GM23338 (cell line): ENCODE results near the gene MRPL20. TPM values are rescaled to one million over a fixed set of nuclear protein-coding genes. Genes with fewer than 3 reads are reported as not detected.

Experiments used
- ATAC-seq: fragments of 200-7000 bp; cut with Tn5 transposase; 3 replicates; pipeline ENCODE4 v1.9.1; 2020
- DNase-seq: peaks from one replicate; pipeline ENCODE4 v3.0.0-alpha.2; 2015; ENCODE audit warnings: low spot score
- H2AFZ ChIP-seq: fragments of 200-600 bp; sonication (generic); 2 replicates; pipeline ENCODE4 v1.8.0; 2016; ENCODE audit warnings: antibody characterized with exemption, mild to moderate bottlenecking, moderate library complexity
- H3F3A ChIP-seq: fragments of 200-600 bp; sonication (generic); replicated peaks from 2 replicates; pipeline ENCODE4 v1.8.0; 2017; ENCODE audit warnings: antibody characterized with exemption, mixed run types, low read depth
- H3K27ac ChIP-seq: fragments of 200-600 bp; sonication (generic); 2 replicates; pipeline ENCODE4 v1.6.1; 2016; ENCODE audit warnings: low read depth
- H3K27me3 ChIP-seq: fragments of 200-600 bp; sonication (generic); 2 replicates; pipeline ENCODE4 v1.8.0; 2016; ENCODE audit warnings: mild to moderate bottlenecking, mixed run types, moderate library complexity; ENCODE audit not compliant: insufficient read depth
- H3K36me3 ChIP-seq: fragments of 200-600 bp; sonication (generic); 2 replicates; pipeline ENCODE4 v1.8.0; 2016; ENCODE audit warnings: mild to moderate bottlenecking; ENCODE audit not compliant: insufficient read depth
- H3K4me1 ChIP-seq: fragments of 200-600 bp; sonication (generic); 2 replicates; pipeline ENCODE4 v1.8.0; 2016; ENCODE audit warnings: mild to moderate bottlenecking, moderate library complexity; ENCODE audit not compliant: insufficient read depth
- H3K4me2 ChIP-seq: fragments of 200-600 bp; sonication (generic); 2 replicates; pipeline ENCODE4 v1.7.1; 2017; ENCODE audit warnings: mixed run types
- H3K4me3 ChIP-seq: fragments of 200-600 bp; sonication (generic); 2 replicates; pipeline ENCODE4 v1.6.1; 2016; ENCODE audit warnings: mixed run types
- H3K79me2 ChIP-seq: fragments of 200-600 bp; sonication (generic); replicated peaks from 2 replicates; pipeline ENCODE4 v1.8.0; 2017; ENCODE audit warnings: mild to moderate bottlenecking; ENCODE audit not compliant: insufficient read depth
- H3K9me2 ChIP-seq: fragments of 200-600 bp; sonication (generic); 2 replicates; pipeline ENCODE4 v1.8.0; 2017; ENCODE audit not compliant: insufficient read depth
- H4K20me1 ChIP-seq: fragments of 200-600 bp; sonication (generic); replicated peaks from 2 replicates; pipeline ENCODE4 v1.8.0; 2017; ENCODE audit warnings: mild to moderate bottlenecking; ENCODE audit not compliant: insufficient read depth
- H3K27ac Mint-ChIP-seq: 2 replicates; pipeline ENCODE4 v1.8.0; 2020; ENCODE audit warnings: inconsistent platforms, mild to moderate bottlenecking, moderate library complexity, mixed read lengths
- H3K27me3 Mint-ChIP-seq: 3 replicates; pipeline ENCODE4 v1.8.0; 2022; ENCODE audit warnings: low read depth, mild to moderate bottlenecking, moderate library complexity, mixed read lengths, inconsistent platforms; ENCODE audit not compliant: insufficient read depth, poor library complexity
- H3K36me3 Mint-ChIP-seq: 3 replicates; pipeline ENCODE4 v1.8.0; 2021; ENCODE audit warnings: low read depth, mild to moderate bottlenecking, inconsistent platforms, moderate library complexity, mixed read lengths
- H3K4me1 Mint-ChIP-seq: 3 replicates; pipeline ENCODE4 v1.8.0; 2020; ENCODE audit warnings: mild to moderate bottlenecking, inconsistent platforms, mixed read lengths
- H3K4me3 Mint-ChIP-seq: 3 replicates; pipeline ENCODE4 v1.8.0; 2021; ENCODE audit warnings: moderate library complexity, mild to moderate bottlenecking, inconsistent platforms, mixed read lengths
- H3K9me3 Mint-ChIP-seq: 3 replicates; pipeline ENCODE4 v1.8.0; 2020; ENCODE audit warnings: moderate library complexity, mild to moderate bottlenecking, inconsistent platforms, mixed read lengths
- CREB1 ChIP-seq: fragments of 250-450 bp; sonication (Bioruptor Pico); IDR thresholded peaks from 2 replicates; pipeline ENCODE4 v1.5.0; 2020; ENCODE audit warnings: low read depth, mild to moderate bottlenecking, moderate library complexity
- CTCF ChIP-seq, 2 experiments: fragments of 200-600 bp in 1 of 2; sonication (generic) in 1 of 2; conservative IDR thresholded peaks; 2 replicates each; pipeline versions ENCODE4 v1.5.1 to v1.6.1; 2016 to 2017; ENCODE audit warnings: antibody characterized with exemption in 2 of 2, low read depth in 2 of 2, mild to moderate bottlenecking in 2 of 2, moderate library complexity in 1 of 2
- ETS1 ChIP-seq: IDR thresholded peaks from 2 replicates; pipeline ENCODE4 v1.6.1; 2016; ENCODE audit warnings: antibody characterized with exemption
- EZH2 ChIP-seq: fragments of 200-600 bp; sonication (generic); IDR thresholded peaks from one replicate; pipeline ENCODE4 v1.8.0; 2017; ENCODE audit warnings: antibody characterized with exemption, mild to moderate bottlenecking, low read depth; ENCODE audit not compliant: unreplicated experiment
- EZH2phosphoT487 ChIP-seq: fragments of 200-600 bp; sonication (generic); IDR thresholded peaks from one replicate; pipeline ENCODE4 v1.8.1; 2018; ENCODE audit warnings: antibody characterized with exemption; ENCODE audit not compliant: unreplicated experiment
- JUNB ChIP-seq: IDR thresholded peaks from one replicate; pipeline ENCODE4 v1.6.1; 2016; ENCODE audit warnings: antibody characterized with exemption; ENCODE audit not compliant: unreplicated experiment
- NANOG ChIP-seq: IDR thresholded peaks from 2 replicates; pipeline ENCODE4 v1.6.1; 2016; ENCODE audit warnings: antibody characterized with exemption, borderline replicate concordance
- POLR2AphosphoS5 ChIP-seq: IDR thresholded peaks from 2 replicates; pipeline ENCODE4 v1.6.1; 2016; ENCODE audit warnings: antibody characterized with exemption, low read depth
- STAT1 ChIP-seq: IDR thresholded peaks from one replicate; pipeline ENCODE4 v1.6.1; 2016; ENCODE audit warnings: antibody characterized with exemption; ENCODE audit not compliant: unreplicated experiment
- ZNF331 ChIP-seq: fragments of 250-450 bp; sonication (Bioruptor Pico); IDR thresholded peaks from 2 replicates; pipeline ENCODE4 v1.5.0; 2020; ENCODE audit warnings: low read depth, mild to moderate bottlenecking, moderate library complexity
- polyA plus RNA-seq: library from polyadenylated mRNA; unstranded; fragments of >200 nt; fragmentation: Nextera tagmentation; extraction: Ambion mirVana; gene quantifications from 2 replicates; pipeline ENCODE4 v1.2.1, GENCODE V29; 2016
- total RNA-seq: library from RNA; depleted of rRNA; stranded (reverse); fragments of >200 nt; shearing (Covaris generic); gene quantifications from 2 replicates; pipeline ENCODE4 v1.2.3, GENCODE V29; 2014

MRPL20 gene
- total and polyA plus RNA-seq, 2 experiments from 2014 or later = 173 to 319 TPM

GRCh38 chr1:1432951-1433803, 26.1 kb upstream of the MRPL20 start:
- Histone ChIP-seq H3K36me3 (no peaks in the 10 kb centered on the region), H3K4me3 (peak overlapping the region; percentile 68), H3K4me1 (peaks cover 39% of the 10 kb centered on the region), H3F3A (peaks cover 31% of the 10 kb centered on the region), H3K9me2 (no peaks in the 10 kb centered on the region), H3K27me3 (no peaks in the 10 kb centered on the region), H4K20me1 (no peaks in the 10 kb centered on the region), H3K4me2 (peak overlapping the region; percentile 88), H2AFZ (no peak overlapping the region), H3K27ac (peak overlapping the region; percentile 81; the same call in 1 of the 2 replicates), H3K79me2 (0 out of 2 replicates have a peak, but pooled peaks cover 2% of the 10 kb centered on the region)
- Mint-ChIP-seq H3K36me3 (peaks cover 4% of the 10 kb centered on the region; the same call in 2 of the 3 replicates), H3K27me3 (peaks cover 27% of the 10 kb centered on the region), H3K4me3 (peak overlapping the region; percentile 72), H3K27ac (peak overlapping the region; percentile 62; the same call in 1 of the 2 replicates), H3K9me3 (peaks cover 10% of the 10 kb centered on the region), H3K4me1 (peaks cover 43% of the 10 kb centered on the region)
- TF ChIP-seq EZH2phosphoT487 (no peak), ZNF331 (no peak), NANOG (no peak), POLR2AphosphoS5 (no peak), CREB1 (CRISPR knock-in tag) (no peak), JUNB (no peak), STAT1 (no peak), EZH2 (no peak), ETS1 (no peak), CTCF (conservative IDR thresholded peaks at IDR 0.05; ENCODE audit: low read depth in 2 of 2) (no peak)
- ATAC-seq (peak; percentile 26), DNase-seq (peak; percentile 71)

GRCh38 chr1:1432274-1432950, 25.3 kb upstream of the MRPL20 start:
- no peaks in the 10 kb centered on the region for H3K9me2 ChIP-seq
- H3K4me3 ChIP-seq = no peak overlapping the region
- DNase-seq = no peak
- H3K4me2 ChIP-seq = no peak overlapping the region; the same call in 1 of the 2 replicates
- peaks cover 39% of the 10 kb centered on the region for H3K4me1 ChIP-seq
- peaks cover 4% of the 10 kb centered on the region; the same call in 2 of the 3 replicates for H3K36me3 Mint-ChIP-seq
- no peak overlapping the region; the same call in 1 of the 2 replicates for H3K27ac Mint-ChIP-seq
- H3K4me3 Mint-ChIP-seq = no peak overlapping the region; the same call in 2 of the 3 replicates
- peaks cover 27% of the 10 kb centered on the region for H3K27me3 Mint-ChIP-seq
- H3K27me3 ChIP-seq = no peaks in the 10 kb centered on the region
- peaks cover 10% of the 10 kb centered on the region for H3K9me3 Mint-ChIP-seq
- no peak overlapping the region for H2AFZ ChIP-seq
- no peak for ATAC-seq
- no peaks in the 10 kb centered on the region for H3K36me3 ChIP-seq
- H3K4me1 Mint-ChIP-seq = peaks cover 43% of the 10 kb centered on the region
- H3K79me2 ChIP-seq = no peaks in the 10 kb centered on the region
- no peak overlapping the region for H3K27ac ChIP-seq
- peaks cover 28% of the 10 kb centered on the region for H3F3A ChIP-seq
- no peaks in the 10 kb centered on the region for H4K20me1 ChIP-seq
- TF ChIP-seq JUNB (no peak), NANOG (no peak), ZNF331 (no peak), ETS1 (no peak), CTCF (conservative IDR thresholded peaks at IDR 0.05; ENCODE audit: low read depth in 2 of 2) (no peak), POLR2AphosphoS5 (no peak)
